MM.1S (cell line): ENCODE results near the gene SH3GL3.

Experiments
- EZH2 ChIP-seq: fragments of 300-600 bp; sonication (generic); optimal IDR thresholded peaks from 2 replicates; pipeline ENCODE3; 2017; ENCODE audit warnings: low read depth, mild to moderate bottlenecking, antibody characterized with exemption, low read length, mixed read lengths
- EZH2phosphoT487 ChIP-seq: fragments of 300-600 bp; sonication (generic); IDR thresholded peaks from 2 replicates; pipeline ENCODE4 v1.6.1; 2018; ENCODE audit warnings: antibody characterized with exemption, low read length
- TF ChIP-seq, protein P1 (sequence below): fragments of 300-600 bp; sonication (generic); IDR thresholded peaks from 2 replicates; pipeline ENCODE4 v1.5.1; 2016; ENCODE audit warnings: antibody characterized with exemption, low read length, mixed read lengths

DNA sequence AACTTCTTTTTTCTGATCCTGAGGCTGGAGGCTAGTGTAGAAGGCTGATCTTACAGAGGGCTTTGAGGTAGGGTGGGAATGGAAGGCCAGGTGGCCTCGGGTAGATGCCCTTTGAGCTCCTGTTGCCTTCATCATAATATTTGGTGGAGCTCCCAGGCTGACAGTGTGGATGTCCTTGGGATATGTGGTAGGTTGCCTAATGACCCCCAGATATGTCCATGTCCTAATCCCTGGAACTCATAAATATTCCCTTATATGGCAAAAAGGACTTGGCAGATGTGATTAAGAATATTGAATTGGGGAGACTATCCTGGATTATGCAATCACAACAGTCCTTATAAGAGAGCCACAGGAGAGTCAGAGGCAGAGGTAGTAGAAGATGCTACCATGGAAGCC lies 212.3 kb downstream of the SH3GL3 start:
- TF ChIP-seq, protein P1, sequence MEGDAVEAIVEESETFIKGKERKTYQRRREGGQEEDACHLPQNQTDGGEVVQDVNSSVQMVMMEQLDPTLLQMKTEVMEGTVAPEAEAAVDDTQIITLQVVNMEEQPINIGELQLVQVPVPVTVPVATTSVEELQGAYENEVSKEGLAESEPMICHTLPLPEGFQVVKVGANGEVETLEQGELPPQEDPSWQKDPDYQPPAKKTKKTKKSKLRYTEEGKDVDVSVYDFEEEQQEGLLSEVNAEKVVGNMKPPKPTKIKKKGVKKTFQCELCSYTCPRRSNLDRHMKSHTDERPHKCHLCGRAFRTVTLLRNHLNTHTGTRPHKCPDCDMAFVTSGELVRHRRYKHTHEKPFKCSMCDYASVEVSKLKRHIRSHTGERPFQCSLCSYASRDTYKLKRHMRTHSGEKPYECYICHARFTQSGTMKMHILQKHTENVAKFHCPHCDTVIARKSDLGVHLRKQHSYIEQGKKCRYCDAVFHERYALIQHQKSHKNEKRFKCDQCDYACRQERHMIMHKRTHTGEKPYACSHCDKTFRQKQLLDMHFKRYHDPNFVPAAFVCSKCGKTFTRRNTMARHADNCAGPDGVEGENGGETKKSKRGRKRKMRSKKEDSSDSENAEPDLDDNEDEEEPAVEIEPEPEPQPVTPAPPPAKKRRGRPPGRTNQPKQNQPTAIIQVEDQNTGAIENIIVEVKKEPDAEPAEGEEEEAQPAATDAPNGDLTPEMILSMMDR, result no peak
- TF ChIP-seq EZH2 (no peak), EZH2phosphoT487 (no peak)
